Peyer's patch (tissue), 4 donors: ENCODE measurements around the gene ASIC4.
A peak's percentile ranks its signal among the peaks of the same experiment; 100 is the strongest.

Source experiments
- CTCF ChIP-seq, 6 experiments: fragments of 450-650 bp in 4 of 6; fragments of 200-600 bp in 2 of 6; sonication (generic) in 1 of 6; IDR thresholded peaks; one replicate each; pipeline ENCODE4 v1.5.1; 2017 to 2019; ENCODE audit warnings: antibody characterized with exemption in 6 of 6, mild to moderate bottlenecking in 3 of 6, moderate library complexity in 1 of 6
- POLR2A ChIP-seq, 2 donors: fragments of 450-650 bp; IDR thresholded peaks; one replicate each; pipeline ENCODE4 v1.5.1; 2017; ENCODE audit warnings: antibody characterized with exemption in 2 of 2, mild to moderate bottlenecking in 2 of 2, moderate library complexity in 2 of 2

- peak in 2 of 6 experiments; percentile 18 to 20 for TF ChIP-seq CTCF (IDR thresholded peaks at IDR 0.05)
- TF ChIP-seq POLR2A (IDR thresholded peaks at IDR 0.05), result peak; percentile 55 to 82
These were observed 15.8 kb upstream of the ASIC4 start, which contains the start of gene GMPPA for GRCh38 chr2:219498280-219499057.
